ENCODE measurements around the gene HAUS6.
"Not testable (repeated sequence)": the region's sequence is repeated elsewhere in the genome, so short reads cannot be mapped to it uniquely, and the experiment has no call there.

The HAUS6 gene

DNA sequence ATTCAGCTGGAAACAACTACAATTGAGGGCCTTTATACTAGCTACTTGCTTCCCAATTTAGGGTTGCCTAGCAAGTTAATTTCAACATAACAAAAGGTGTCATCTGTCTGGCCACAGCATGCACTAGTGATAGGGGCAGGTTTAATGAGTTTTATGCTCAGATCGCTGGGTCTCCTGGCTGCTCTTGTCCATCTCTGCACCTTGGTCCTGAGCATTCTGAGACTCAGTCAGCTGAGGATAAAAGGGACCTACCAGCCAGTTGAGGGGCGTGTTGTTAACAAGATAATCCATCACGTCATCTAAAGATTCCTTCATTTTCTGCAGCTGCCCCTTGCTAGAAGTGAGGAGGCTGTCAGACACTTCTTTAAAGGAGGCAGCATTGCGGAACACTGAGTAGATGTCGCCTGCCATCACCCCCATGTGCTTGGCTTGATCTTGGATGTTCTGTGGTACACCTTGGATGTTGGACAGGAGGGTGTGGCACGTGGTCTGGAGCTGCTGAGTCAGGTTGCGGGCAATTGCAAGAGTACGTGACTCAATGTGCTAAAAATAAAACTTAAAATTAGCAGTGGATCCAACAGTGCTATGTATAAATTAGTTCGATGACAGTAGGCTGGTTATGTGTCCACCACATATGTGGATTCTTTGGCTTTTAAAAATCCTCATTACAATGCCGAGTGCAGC is 13.5 kb upstream of the HAUS6 start:
- DNase-seq (ENCODE audit: low spot score), result peak; percentile 42

DNA sequence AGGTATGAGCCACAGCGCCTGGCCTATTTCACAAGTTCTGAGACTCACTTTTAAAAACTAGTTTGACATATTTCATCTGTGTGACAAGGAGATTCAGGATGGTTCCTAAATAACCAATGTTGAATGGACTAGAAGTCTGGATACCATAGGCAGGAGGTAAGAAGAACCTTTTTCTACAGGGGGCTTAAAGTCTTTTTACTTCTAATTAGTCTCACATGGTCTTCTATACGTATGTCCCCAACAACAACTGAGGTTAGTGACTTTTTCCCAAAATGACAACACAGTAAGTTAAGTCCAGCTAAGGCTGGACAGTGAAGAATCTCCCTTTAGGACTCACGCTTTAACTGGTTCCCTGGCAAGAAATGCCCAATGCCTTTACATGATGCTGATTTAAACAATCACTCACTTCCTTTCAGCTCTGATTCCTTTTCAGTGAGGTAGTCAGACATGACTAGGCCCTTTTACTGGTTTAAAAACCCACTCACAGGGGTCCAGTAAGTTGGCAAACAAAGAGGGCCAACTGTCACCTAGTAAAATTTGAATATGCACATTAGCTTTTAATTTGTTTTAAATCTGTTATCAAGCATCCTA is 12.1 kb upstream of the HAUS6 start:
- no peak for DNase-seq (ENCODE audit: low spot score)

DNA sequence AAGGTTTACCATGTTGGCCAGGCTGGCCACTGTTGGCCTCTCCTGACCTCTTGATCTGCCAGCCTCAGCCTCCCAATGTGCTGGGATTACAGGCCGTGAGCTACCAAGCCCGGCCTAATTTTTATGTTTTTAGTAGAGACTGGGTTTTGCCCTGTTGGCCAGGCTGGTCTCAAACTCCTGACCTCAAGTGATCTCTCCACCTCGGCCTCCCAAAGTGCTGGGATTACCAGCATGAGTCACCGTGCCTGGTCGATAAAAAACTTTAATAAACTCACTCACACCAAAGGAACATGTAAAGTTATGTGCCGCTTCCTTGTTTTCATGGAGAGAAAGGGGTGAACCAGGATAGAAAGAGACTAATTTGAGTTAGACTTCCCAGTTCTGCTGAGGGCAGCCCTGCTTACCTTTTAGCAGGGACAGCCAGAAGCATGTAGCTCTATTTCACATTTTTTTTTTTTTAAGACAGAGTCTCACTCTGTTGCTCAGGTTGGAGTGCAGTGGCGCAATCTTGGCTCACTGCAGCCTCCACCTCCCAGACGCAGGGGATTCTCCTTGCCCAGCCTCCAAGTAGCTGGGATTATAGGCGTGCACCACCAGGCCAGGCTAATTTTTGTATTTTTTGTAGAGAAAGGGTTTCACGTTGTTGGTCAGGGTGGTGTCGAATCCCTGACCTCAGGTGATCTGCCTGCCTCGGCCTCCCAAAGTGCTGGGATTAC is 11.4 kb upstream of the HAUS6 start:
- no peak for DNase-seq (ENCODE audit: low spot score)

DNA sequence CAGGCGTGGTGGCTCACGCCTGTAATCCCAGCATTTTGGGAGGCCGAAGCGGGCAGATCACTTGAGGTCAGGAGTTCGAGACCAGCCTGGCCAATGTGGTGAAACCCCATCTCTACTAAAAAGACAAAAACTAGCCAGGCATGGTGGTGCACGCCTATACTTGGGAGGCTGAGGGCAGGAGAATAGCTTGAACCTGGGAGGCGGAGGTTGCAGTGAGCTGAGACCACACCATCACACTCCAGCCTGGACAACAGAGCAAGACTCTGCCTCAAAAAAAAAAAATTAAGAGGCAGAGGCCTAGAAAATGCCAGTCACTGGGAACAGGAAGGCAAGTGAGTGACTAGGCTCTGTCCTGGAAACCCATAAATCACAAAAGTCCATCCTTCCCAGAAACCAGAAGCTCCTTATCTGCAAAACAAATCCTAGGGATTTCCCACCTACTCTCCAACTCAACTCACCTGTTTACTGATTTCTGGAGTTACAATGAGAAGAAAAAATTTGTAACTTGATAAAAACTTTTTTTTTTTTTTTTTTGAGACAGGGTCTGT is 10.4 kb upstream of the HAUS6 start:
- DNase-seq (ENCODE audit: low spot score), result not testable (repeated sequence)

DNA sequence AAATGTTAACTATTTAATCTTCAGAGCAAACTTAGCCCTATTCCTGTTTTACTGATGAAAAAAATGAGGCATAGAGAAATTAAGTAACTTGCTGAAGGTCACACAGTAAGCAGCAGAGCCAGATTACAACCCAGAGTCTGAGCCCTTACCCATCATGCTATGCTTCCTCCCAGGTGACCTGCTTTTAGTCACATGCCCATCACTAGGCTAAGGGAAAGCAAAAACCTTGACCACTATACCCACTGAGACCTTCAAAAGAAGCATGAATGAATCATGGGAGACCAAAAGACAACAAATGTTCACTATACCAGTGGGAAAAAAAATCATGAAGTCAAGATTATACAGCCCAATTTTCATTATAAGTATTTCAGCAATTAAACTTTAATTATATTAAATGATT is 5.3 kb upstream of the HAUS6 start:
- DNase-seq (ENCODE audit: low spot score), result no peak

DNA sequence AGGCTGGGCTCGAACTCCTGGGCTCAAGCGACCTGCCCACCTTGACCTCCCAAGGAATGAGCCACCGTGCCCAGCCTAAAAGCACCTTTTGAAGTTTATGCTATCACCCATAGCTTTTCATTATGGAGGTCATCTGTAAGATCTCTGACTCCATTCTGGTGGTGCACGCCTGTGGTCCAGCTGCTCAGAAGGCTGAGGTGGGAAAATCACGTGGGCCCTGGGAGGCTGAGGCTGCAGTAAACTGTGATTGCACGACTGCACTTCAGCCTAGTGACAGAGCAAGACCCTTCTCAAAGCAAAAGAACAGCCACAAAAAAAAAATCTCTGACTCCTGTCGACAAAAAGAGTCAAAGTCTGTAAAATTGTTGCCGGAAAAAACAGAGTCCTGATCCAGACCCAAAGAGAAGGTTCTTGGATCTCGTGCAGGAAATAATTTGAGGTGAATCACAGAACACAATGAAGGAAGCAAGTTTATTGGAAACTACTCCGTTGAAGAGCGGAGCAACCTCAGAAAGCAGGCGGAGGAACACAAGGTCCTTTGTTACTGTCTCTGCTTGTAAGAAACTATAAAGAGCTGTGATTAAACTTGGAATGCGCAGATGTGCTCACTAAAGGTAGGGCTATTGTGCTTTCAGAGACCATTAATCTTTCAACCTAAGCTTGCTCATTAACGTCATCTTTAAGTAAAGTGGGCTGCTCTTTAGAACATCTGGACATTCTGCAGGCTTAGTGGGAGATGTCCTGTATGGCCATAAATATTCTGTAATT is 2.0 kb upstream of the HAUS6 start:
- DNase-seq (ENCODE audit: low spot score), result no peak

DNA sequence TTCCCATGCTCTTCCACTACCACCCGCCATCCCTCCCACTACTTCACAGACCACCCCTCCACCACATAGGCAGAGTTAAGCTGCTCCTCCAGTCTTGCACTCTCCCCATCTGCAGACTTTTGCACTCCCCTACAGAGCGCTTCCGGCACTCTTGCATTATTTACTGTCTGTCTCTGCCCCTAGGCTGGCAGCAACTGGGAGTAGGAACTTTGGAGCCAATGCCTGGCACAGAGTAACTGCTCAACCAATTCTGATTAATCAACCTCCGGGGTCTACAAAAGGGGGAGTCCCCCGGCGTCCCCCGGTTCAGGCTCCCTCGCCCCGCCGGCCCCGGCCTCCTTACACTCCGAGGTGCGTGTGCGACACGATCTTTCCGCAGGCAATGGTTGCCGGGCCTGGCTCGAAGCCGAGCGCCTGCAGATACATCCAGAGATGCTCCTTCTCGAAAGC is 498 bp downstream of the HAUS6 start:
- peak; percentile 33 for DNase-seq (ENCODE audit: low spot score)

DNA sequence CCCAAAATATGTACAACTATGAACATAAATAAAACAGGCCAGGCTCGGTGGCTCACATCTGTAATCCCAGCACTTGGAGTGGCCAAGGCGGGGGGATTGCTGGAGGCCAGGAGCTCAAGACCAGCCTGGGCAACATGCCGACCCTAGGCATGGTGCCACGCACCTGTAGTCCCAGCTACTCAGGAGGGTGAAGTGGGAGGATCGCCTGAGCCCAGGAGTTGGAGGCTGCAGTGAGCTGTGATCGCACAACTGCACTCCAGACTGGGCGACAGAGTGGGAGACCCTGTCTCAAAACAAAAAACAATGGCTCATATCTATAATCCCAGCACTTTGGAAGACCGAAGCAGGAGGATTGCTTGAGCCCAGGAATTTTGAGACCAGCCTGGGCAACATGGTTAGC is 1.5 kb downstream of the HAUS6 start:
- DNase-seq (ENCODE audit: low spot score), result no peak

DNA sequence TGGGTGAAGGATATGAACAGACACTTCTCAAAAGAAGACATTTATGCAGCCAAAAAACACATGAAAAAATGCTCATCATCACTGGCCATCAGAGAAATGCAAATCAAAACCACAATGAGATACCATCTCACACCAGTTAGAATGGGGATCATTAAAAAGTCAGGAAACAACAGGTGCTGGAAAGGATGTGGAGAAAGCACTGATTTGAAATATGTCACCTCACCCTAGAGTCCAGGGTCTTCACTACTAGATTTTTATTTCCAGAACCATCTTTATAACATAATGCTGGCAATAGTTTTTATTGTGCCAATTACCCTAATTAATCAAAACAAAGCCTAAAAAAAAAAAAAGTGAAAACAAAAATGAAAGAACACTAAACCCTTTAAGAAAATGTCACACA is 5.3 kb downstream of the HAUS6 start:
- DNase-seq (ENCODE audit: low spot score), result not testable (repeated sequence)

DNA sequence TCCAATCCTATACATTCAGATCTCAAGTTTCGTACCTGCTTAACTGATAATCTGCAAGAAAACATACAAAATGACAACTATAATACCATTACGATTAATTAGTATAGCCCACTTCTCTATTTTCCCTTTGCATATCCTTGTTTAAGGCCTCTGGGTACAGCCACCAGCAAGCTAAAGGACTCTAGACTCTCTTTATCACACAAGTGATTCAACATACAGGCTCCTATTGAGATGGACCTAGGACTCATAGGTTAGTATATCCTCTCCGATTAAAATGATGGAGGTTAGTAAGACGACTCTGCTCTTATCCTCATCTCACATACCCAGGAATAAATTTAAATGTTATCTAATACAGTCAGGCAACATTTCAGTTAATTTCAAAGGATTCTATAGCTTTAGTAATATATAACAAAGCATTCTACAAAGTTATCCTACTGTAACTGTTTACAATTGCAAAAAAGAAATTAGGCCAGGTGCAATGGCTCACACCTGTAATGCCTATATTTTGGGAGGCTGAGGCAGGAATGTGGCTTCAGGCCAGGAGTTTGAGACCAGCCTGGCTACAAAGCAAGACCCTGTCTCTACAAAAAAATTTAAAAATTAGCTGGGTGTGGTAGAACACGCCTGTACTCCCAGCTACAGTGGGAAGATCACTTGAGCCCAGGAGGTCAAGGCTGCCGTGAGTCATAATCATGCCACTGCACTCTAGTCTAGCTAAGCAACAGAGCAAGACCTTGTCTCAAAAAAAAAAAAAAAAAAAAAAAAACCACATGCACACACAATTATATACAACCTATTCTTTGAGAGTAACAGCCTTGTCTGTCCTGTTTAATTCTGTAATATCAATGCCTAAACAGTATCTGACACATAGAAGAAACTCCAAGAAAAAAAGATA is 15.4 kb downstream of the HAUS6 start:
- DNase-seq (ENCODE audit: low spot score), result peak; percentile 71

DNA sequence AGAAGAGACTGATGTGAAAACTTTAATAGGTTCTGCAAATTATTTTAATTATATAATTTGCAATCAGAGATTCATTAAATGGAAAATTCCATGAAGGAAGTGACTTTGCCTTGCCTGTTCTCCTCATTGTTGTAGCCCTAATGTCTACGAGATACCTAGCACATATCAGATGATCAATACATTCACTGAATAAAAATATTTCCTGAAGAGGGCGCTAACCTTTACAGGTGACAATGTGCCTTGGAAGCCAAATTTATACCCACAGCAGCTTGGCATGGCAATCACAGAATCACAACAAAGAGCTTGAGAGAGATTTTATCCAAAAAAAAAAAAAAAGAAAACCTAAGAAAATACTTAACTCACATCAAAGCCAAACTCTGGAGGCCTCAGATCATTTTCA is 17.4 kb downstream of the HAUS6 start:
- DNase-seq (ENCODE audit: low spot score), result peak; percentile 66

DNA sequence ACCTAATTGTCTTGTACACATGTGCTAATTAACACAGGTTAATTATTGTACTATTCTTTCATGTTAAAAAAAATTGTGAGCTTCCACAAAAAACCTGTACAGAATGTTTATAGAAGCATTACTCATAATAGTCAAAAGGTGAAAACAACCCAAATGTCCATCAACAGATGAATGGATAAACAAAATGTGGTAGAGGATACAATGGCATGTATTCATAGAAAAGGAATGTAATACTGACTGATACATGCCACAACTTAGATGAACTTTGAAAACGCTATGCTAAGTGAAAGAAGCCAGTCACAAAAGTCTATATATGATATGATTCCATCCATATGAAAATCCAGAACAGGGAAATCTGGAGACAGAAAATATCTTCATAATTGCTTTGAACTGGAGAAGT is 27.9 kb downstream of the HAUS6 start:
- no peak for DNase-seq (ENCODE audit: low spot score)

DNA sequence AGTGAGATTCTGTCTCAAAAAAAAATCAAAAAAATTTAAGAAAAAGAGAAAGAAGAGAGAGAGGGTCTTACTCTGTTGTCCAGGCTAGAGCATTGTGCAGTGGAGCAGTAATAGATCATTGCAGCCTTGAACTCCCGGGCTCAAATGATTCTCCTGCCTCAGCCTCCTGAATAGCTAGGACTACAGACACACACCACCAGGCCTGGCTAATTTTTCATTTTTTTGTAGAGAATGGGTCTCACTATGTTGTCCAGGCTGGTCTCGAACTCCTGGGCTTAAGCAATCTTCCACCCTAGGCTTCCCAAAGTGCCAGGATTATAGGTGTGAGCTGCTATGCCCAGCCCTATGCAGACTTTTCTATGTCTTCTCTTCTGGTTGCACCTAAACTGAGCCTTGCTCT is 28.5 kb downstream of the HAUS6 start:
- DNase-seq (ENCODE audit: low spot score), result no peak

DNA sequence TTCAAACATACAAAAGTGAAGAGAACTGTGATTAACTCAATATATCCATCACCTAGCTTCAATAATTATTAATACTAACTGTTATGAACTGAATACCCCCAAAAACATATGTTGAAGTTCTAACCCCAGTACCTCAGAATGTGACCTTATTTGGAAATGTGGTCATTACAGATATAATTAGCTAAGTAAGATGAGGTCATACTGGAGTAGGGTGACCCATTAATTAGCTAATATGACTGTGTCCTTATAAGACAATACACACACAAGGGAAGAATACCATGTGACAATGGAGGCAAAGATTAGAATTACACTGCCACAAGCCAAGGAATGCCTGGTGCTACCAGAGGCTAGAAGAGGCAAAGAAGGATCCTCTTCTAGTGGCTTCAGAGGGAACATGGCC is 45.7 kb downstream of the HAUS6 start:
- no peak for DNase-seq (ENCODE audit: low spot score)

DNA sequence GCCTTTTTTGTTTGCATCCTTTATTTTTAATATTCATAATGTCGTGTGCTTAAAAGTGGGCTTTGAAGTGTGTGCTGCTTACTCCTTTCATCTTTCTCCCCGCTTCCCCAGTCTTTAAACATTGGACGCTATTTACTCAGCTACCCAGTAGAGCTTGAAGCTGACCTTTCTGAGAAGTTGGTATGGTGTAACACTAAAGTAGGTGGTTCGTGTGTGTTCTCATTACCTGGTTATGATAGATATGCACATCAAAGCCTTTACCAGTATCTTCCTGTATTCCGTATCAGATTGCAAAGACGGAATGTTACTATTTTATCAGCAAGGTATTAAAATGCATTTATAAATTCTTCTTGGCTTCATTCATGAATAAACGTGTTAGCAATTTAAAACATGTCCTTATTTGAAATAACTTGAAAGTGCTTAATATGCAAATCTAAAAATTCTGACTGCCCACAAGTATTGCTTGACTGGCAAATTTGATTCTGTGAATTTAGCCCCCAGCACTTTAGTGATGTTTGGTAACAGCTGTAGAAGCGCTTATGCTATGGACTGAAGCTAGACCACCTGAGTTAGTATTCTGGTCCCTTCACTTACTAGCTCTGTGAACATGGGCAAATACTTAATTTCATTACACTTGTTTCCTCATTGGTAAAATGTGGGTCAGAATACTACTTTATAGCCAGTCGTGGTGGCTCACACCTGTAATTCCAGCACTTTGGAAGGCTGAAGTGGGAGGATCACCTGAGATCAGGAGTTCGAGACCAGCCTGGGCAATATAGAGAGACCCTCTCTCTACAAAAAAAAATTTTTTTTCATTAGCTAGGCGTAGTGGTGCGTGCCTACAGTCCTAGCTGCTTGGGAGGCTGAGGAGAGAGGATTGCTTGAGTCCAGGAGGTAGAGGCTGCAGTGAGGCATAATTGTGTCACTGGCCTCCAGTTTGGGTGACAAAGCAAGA is 51.8 kb downstream of the HAUS6 start:
- DNase-seq (ENCODE audit: low spot score), result no peak

DNA sequence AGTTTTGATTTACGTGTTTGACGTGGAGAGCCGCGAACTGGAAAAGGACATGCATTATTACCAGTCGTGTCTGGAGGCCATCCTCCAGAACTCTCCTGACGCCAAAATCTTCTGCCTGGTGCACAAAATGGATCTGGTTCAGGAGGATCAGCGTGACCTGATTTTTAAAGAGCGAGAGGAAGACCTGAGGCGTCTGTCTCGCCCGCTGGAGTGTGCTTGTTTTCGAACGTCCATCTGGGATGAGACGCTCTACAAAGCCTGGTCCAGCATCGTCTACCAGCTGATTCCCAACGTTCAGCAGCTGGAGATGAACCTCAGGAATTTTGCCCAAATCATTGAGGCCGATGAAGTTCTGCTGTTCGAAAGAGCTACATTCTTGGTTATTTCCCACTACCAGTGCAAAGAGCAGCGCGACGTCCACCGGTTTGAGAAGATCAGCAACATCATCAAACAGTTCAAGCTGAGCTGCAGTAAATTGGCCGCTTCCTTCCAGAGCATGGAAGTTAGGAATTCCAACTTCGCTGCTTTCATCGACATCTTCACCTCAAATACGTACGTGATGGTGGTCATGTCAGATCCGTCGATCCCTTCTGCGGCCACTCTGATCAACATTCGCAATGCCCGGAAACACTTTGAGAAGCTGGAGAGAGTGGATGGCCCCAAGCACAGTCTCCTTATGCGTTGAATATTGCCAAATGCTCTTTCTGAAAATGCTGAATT is 52.6 kb downstream of the HAUS6 start:
- DNase-seq (ENCODE audit: low spot score), result peak; percentile 20

DNA sequence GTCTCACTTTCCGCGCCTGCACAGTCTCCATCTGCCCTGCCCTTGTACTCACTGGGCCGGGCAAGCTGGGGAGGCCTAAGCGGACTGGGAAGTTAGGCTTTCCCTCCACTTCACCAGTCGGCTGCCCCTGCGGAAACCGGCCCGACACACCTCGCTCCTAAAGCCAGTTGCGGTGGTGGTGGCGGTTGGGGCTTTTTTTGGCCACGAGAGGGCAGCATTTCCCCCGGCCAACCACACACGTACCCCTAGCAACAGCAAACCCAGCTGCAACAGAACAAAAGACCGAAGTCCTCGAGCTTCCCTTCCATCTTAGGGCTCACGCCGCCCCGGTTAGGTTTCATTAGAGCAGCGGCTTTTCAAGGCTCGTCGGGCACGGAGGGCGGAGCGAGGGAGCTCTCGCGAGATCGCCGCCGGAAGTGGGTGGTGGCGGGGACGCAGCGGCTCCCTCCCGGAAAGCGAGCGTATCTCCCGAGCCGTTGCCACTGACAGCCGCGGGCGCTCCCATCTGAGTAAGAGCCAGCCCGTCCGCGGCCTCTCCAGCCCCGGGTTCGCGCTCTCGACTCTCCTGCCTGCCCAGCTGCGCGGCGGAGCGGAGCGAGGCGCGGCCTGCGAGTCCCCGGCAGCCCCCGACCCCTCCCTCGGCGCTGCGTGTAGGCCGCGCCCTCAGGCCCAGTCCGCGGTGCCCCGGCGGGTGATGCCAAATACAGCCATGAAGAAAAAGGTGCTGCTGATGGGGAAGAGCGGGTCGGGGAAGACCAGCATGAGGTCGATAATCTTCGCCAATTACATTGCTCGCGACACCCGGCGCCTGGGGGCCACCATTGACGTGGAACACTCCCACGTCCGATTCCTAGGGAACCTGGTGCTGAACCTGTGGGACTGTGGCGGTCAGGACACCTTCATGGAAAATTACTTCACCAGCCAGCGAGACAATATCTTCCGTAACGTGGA is 53.5 kb downstream of the HAUS6 start, which contains the start of gene RRAGA:
Gene RRAGA, plus strand, starts transcription at position 462 of the 951 bp plus-strand sequence. Its CDS starts 233 bp downstream, at position 695.
- DNase-seq (ENCODE audit: low spot score), result peak; percentile 95

DNA sequence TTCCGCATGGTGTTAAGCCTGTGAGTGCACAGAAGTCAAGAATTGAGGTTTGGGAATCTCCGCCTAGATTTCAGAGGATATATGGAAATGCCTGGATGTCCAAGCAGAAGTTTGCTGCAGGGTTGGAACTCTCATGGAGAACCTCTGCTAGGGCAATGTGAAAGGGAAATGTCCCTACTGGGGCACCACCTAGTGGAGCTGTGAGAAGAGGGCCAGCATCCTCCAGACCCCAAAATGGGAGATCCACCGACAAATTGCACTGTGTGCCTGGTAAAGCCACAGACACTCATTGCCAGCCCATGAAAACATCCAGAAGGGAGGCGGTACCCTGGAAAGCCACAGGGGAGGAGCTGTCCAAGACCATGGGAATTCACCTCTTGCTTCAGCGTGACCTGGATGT is 66.1 kb downstream of the HAUS6 start:
- no peak for DNase-seq (ENCODE audit: low spot score)
